ENCODE measurements around the gene TRMT6. TPM values are rescaled to one million over a fixed set of nuclear protein-coding genes. Genes with fewer than 3 reads are reported as not detected.

TRMT6 gene
- total RNA-seq, 2 experiments from 2014 or later = 22.5 to 29.5 TPM

- H3K36me3 ChIP-seq (ENCODE audit: insufficient read depth, low read length) = peaks cover 70% of the 10 kb centered on the region
- DNase-seq (ENCODE audit: low spot score) = no peak
- CTCF ChIA-PET (ENCODE audit: unreplicated experiment) = no interaction called here
- no peaks in the 10 kb centered on the region for H3K9me3 ChIP-seq (ENCODE audit: low read length)
- peaks cover 4% of the 10 kb centered on the region; the same call in 1 of the 2 replicates for H4K20me1 ChIP-seq (ENCODE audit: insufficient read depth, low read length)
- intact Hi-C loops (cut with micrococcal nuclease; ENCODE audit: unreplicated experiment) = loop anchor here (1.0 to 5.0 kb wide), 3 partner anchors 153 to 833 kb away; partner anchors contain the start of gene PCNA
- H3K9me2 ChIP-seq (ENCODE audit: insufficient read depth, low read length) = no peaks in the 10 kb centered on the region
- POLR2A ChIA-PET = no interaction called here
- peaks cover 16% of the 10 kb centered on the region for H3K4me1 ChIP-seq (ENCODE audit: insufficient read depth, low read length, poor library complexity, severe bottlenecking)
- peak overlapping the region; percentile 70 for H2AFZ ChIP-seq (ENCODE audit: low read length)
- H3K79me2 ChIP-seq (ENCODE audit: insufficient read depth, low read depth, low read length) = peaks cover 60% of the 10 kb centered on the region
- peak overlapping the region; percentile 94 for H3K4me2 ChIP-seq (ENCODE audit: low read length)
- no TSS peak for BruUV-seq (replicated peaks)
- H3K4me3 ChIP-seq (ENCODE audit: low read depth, low read length, poor library complexity, severe bottlenecking) = peak overlapping the region; percentile 87
- TF ChIP-seq EZH2phosphoT487 (IDR thresholded peaks at IDR 0.05; ENCODE audit: borderline replicate concordance, low read depth, low read length) = no peak
- peak overlapping the region; percentile 21 for H3K27ac ChIP-seq (ENCODE audit: low read depth, low read length, poor library complexity, severe bottlenecking)
Measured at GRCh38 chr20:5949943-5950270, 426 bp downstream of the TRMT6 start.

GRCh38 chr20:5947276-5947675 is 3.1 kb downstream of the TRMT6 start:
- Histone ChIP-seq H4K20me1 (ENCODE audit: insufficient read depth, low read length) (no peaks in the 10 kb centered on the region), H3K27ac (ENCODE audit: low read depth, low read length, poor library complexity, severe bottlenecking) (no peak overlapping the region), H3K9me3 (ENCODE audit: low read length) (no peaks in the 10 kb centered on the region), H3K4me2 (ENCODE audit: low read length) (no peak overlapping the region), H3K4me1 (ENCODE audit: insufficient read depth, low read length, poor library complexity, severe bottlenecking) (peaks cover 13% of the 10 kb centered on the region), H3K9me2 (ENCODE audit: insufficient read depth, low read length) (no peaks in the 10 kb centered on the region), H3K36me3 (ENCODE audit: insufficient read depth, low read length) (peaks cover 70% of the 10 kb centered on the region), H2AFZ (ENCODE audit: low read length) (no peak overlapping the region), H3K79me2 (ENCODE audit: insufficient read depth, low read depth, low read length) (peaks cover 51% of the 10 kb centered on the region), H3K4me3 (ENCODE audit: low read depth, low read length, poor library complexity, severe bottlenecking) (no peak overlapping the region)
- DNase-seq (ENCODE audit: low spot score) = no peak
- CTCF ChIA-PET (ENCODE audit: unreplicated experiment) = no interaction called here
- POLR2A ChIA-PET = no interaction called here
- TF ChIP-seq CTCF (conservative IDR thresholded peaks at IDR 0.05; ENCODE audit: low read length) (no peak), EZH2phosphoT487 (IDR thresholded peaks at IDR 0.05; ENCODE audit: borderline replicate concordance, low read depth, low read length) (no peak)
- intact Hi-C loops (cut with micrococcal nuclease; ENCODE audit: unreplicated experiment) = no loop called here
- no TSS peak for BruUV-seq (replicated peaks)

- BruUV-seq (replicated peaks) = no TSS peak
- Histone ChIP-seq H3K9me2 (ENCODE audit: insufficient read depth, low read length) (no peaks in the 10 kb centered on the region), H3K79me2 (ENCODE audit: insufficient read depth, low read depth, low read length) (peaks cover 38% of the 10 kb centered on the region), H2AFZ (ENCODE audit: low read length) (no peak overlapping the region), H3K4me2 (ENCODE audit: low read length) (no peak overlapping the region), H3K36me3 (ENCODE audit: insufficient read depth, low read length) (peaks cover 76% of the 10 kb centered on the region), H3K4me1 (ENCODE audit: insufficient read depth, low read length, poor library complexity, severe bottlenecking) (peaks cover 6% of the 10 kb centered on the region), H3K27ac (ENCODE audit: low read depth, low read length, poor library complexity, severe bottlenecking) (no peak overlapping the region), H4K20me1 (ENCODE audit: insufficient read depth, low read length) (no peaks in the 10 kb centered on the region), H3K9me3 (ENCODE audit: low read length) (no peaks in the 10 kb centered on the region), H3K4me3 (ENCODE audit: low read depth, low read length, poor library complexity, severe bottlenecking) (no peak overlapping the region)
- intact Hi-C loops (cut with micrococcal nuclease; ENCODE audit: unreplicated experiment) = no loop called here
- ChIA-PET CTCF (ENCODE audit: unreplicated experiment) (no interaction called here), POLR2A (no interaction called here)
- no peak for TF ChIP-seq EZH2phosphoT487 (IDR thresholded peaks at IDR 0.05; ENCODE audit: borderline replicate concordance, low read depth, low read length)
- no peak for TF ChIP-seq CTCF (conservative IDR thresholded peaks at IDR 0.05; ENCODE audit: low read length)
- no peak for DNase-seq (ENCODE audit: low spot score)
Measured at GRCh38 chr20:5945963-5946362, 4.4 kb downstream of the TRMT6 start.

Data from OCI-LY7 (cell line).